PFSK-1 (cell line): ENCODE data around the gene HCRT. TPM values are rescaled to one million over a fixed set of nuclear protein-coding genes. Genes with fewer than 3 reads are reported as not detected.

Source experiments
- FOXP2 ChIP-seq: optimal IDR thresholded peaks from 2 replicates; pipeline ENCODE3; 2011; ENCODE audit warnings: borderline replicate concordance, control low read depth, inconsistent platforms; ENCODE audit not compliant: insufficient read depth; ENCODE audit errors: extremely low read length, extremely low read depth
- POLR2AphosphoS5 ChIP-seq: IDR thresholded peaks from 2 replicates; pipeline ENCODE4 v1.6.1; 2012; ENCODE audit warnings: low read depth, mild to moderate bottlenecking, control low read depth, low read length, moderate library complexity
- REST ChIP-seq, 2 experiments: IDR thresholded peaks; 2 replicates each; pipeline versions ENCODE4 v1.6.1 to v1.8.0; 2011 to 2012; ENCODE audit warnings: low read depth in 2 of 2, low read length in 2 of 2, control low read depth in 1 of 2, inconsistent platforms in 1 of 2, mild to moderate bottlenecking in 1 of 2, moderate library complexity in 1 of 2; ENCODE audit not compliant: insufficient read depth in 1 of 2
- SIN3A ChIP-seq: IDR thresholded peaks from 2 replicates; pipeline ENCODE4 v1.6.1; 2012; ENCODE audit warnings: mild to moderate bottlenecking, low read length, moderate library complexity, borderline replicate concordance; ENCODE audit not compliant: insufficient read depth
- TAF1 ChIP-seq: IDR thresholded peaks from 2 replicates; pipeline ENCODE4 v1.6.1; 2012; ENCODE audit warnings: low read length, control low read depth, borderline replicate concordance; ENCODE audit not compliant: insufficient read depth
- polyA plus RNA-seq: library from polyadenylated mRNA; unstranded; fragments of >200 nt; gene quantifications from one replicate; pipeline ENCODE4 v1.2.1, GENCODE V29; 2012; ENCODE audit warnings: low read depth, missing spikeins; ENCODE audit not compliant: insufficient read length

HCRT gene
- polyA plus RNA-seq = not detected

- TF ChIP-seq POLR2AphosphoS5 = no peak
- TF ChIP-seq TAF1 = no peak
- no peak for TF ChIP-seq REST (IDR thresholded peaks at IDR 0.05; ENCODE audit: insufficient read depth in 1 of 2, low read depth in 2 of 2, low read length in 2 of 2)
- no peak for TF ChIP-seq SIN3A
- no peak for TF ChIP-seq FOXP2
Measured at GRCh38 chr17:42184713-42185620, at the start of gene HCRT. Gene HCRT (minus strand): TSS chr17:42185452. CDS start chr17:42185365, 87 bp downstream.

- TF ChIP-seq POLR2AphosphoS5 (no peak), TAF1 (no peak), FOXP2 (no peak), REST (IDR thresholded peaks at IDR 0.05; ENCODE audit: insufficient read depth in 1 of 2, low read depth in 2 of 2, low read length in 2 of 2) (no peak), SIN3A (no peak)
Measured at GRCh38 chr17:42233994-42234393, 48.7 kb upstream of the HCRT start.

GRCh38 chr17:42233156-42233555 lies 47.9 kb upstream of the HCRT start:
- TF ChIP-seq SIN3A = no peak
- TF ChIP-seq TAF1 = no peak
- TF ChIP-seq REST (IDR thresholded peaks at IDR 0.05; ENCODE audit: insufficient read depth in 1 of 2, low read depth in 2 of 2, low read length in 2 of 2) = no peak
- TF ChIP-seq FOXP2 = no peak
- TF ChIP-seq POLR2AphosphoS5 = no peak

- TF ChIP-seq FOXP2 = no peak
- no peak for TF ChIP-seq POLR2AphosphoS5
- no peak for TF ChIP-seq REST (IDR thresholded peaks at IDR 0.05; ENCODE audit: insufficient read depth in 1 of 2, low read depth in 2 of 2, low read length in 2 of 2)
- no peak for TF ChIP-seq TAF1
- TF ChIP-seq SIN3A = no peak
Measured at GRCh38 chr17:42230225-42230624, 45.0 kb upstream of the HCRT start.
